Spleen (tissue), 7 donors: ENCODE results near the gene XBP1.

Source experiments
- CTCF ChIP-seq, 11 experiments: fragments of 200-600 bp in 7 of 11; fragments of 450-650 bp in 4 of 11; sonication (generic) in 4 of 11; IDR thresholded peaks in 8 of 11; conservative IDR thresholded peaks in 3 of 11; 1 replicate in 7 of 11; 2 replicates in 4 of 11; pipeline versions ENCODE4 v1.4.0 to v1.8.0; 2016 to 2021; ENCODE audit warnings: antibody characterized with exemption in 11 of 11, inconsistent platforms in 4 of 11, mild to moderate bottlenecking in 1 of 11
- POLR2A ChIP-seq, 3 donors: fragments of 450-650 bp; IDR thresholded peaks; one replicate each; pipeline ENCODE4 v1.5.1; 2017; ENCODE audit warnings: antibody characterized with exemption in 3 of 3, mild to moderate bottlenecking in 1 of 3
- donor health status: DM: no; HTN: no; CAD: no; lungs with moderate emphysema.
- donor health status: DM: no; HTN: no; CAD: no.
- donor health status: DM: no; HTN: no; CAD: no.

- TF ChIP-seq CTCF (IDR thresholded peaks at IDR 0.05 in 8 of 11, conservative IDR thresholded peaks at IDR 0.05 in 3 of 11) (no peak), POLR2A (IDR thresholded peaks at IDR 0.05) (no peak)
Observed at GRCh38 chr22:28837640-28838039, 37.3 kb upstream of the XBP1 start.
